ENCODE results near the gene TIPARP.

The TIPARP gene

DNA sequence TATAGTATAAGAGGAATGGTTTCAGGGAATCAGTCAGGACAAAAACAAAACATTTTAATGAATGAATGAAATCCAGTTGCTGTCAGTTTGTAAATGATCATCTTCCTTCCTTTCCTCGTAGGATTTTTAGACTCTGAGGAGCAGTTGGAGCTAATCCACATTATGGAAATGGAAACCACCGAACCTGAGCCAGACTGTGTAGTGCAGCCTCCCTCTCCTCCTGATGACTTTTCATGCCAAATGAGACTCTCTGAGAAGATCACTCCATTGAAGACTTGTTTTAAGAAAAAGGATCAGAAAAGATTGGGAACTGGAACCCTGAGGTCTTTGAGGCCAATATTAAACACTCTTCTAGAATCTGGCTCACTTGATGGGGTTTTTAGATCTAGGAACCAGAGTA, 3.1 kb downstream of the TIPARP start:
- Histone ChIP-seq H3K4me3 (ENCODE audit: low read length in 2 of 2) (no peak overlapping the region), H3K36me3 (ENCODE audit: control insufficient read depth in 2 of 2, insufficient read depth in 2 of 2, low read length in 2 of 2) (peaks cover 0 to 12% of the 10 kb centered on the region in 2 donors), H3K27me3 (ENCODE audit: control insufficient read depth in 1 of 2, insufficient read depth in 2 of 2, low read length in 2 of 2) (no peaks in the 10 kb centered on the region), H3K27ac (ENCODE audit: low read length) (no peak overlapping the region), H3K9ac (ENCODE audit: low read length in 2 of 2) (no peak overlapping the region), H3K9me3 (ENCODE audit: control insufficient read depth in 2 of 2, low read length in 2 of 2) (no peaks in the 10 kb centered on the region), H3K4me1 (ENCODE audit: control insufficient read depth, insufficient read depth, low read length) (peaks cover 13% of the 10 kb centered on the region)

- no peak overlapping the region for H3K9ac ChIP-seq (ENCODE audit: low read length in 2 of 2)
- no peak overlapping the region for H3K27ac ChIP-seq (ENCODE audit: low read length)
Measured at GRCh38 chr3:156678197-156678596, 3.8 kb downstream of the TIPARP start.

GRCh38 chr3:156680243-156680914, 6.0 kb downstream of the TIPARP start:
- H3K36me3 ChIP-seq (ENCODE audit: control insufficient read depth in 2 of 2, insufficient read depth in 2 of 2, low read length in 2 of 2): peaks cover 0 to 12% of the 10 kb centered on the region in 2 donors

More at GRCh38 chr3:156678197-156678596, 3.8 kb downstream of the TIPARP start:
- no peaks in the 10 kb centered on the region for H3K27me3 ChIP-seq (ENCODE audit: control insufficient read depth in 1 of 2, insufficient read depth in 2 of 2, low read length in 2 of 2)
- peaks cover 0 to 12% of the 10 kb centered on the region in 2 donors for H3K36me3 ChIP-seq (ENCODE audit: control insufficient read depth in 2 of 2, insufficient read depth in 2 of 2, low read length in 2 of 2)
- H3K9me3 ChIP-seq (ENCODE audit: control insufficient read depth in 2 of 2, low read length in 2 of 2): no peaks in the 10 kb centered on the region
- H3K4me3 ChIP-seq (ENCODE audit: low read length in 2 of 2): no peak overlapping the region
- peaks cover 13% of the 10 kb centered on the region for H3K4me1 ChIP-seq (ENCODE audit: control insufficient read depth, insufficient read depth, low read length)

GRCh38 chr3:156681002-156681401, 6.6 kb downstream of the TIPARP start:
- Histone ChIP-seq H3K27ac (ENCODE audit: low read length) (no peak overlapping the region), H3K36me3 (ENCODE audit: control insufficient read depth in 2 of 2, insufficient read depth in 2 of 2, low read length in 2 of 2) (peaks cover 0 to 12% of the 10 kb centered on the region in 2 donors), H3K4me1 (ENCODE audit: control insufficient read depth, insufficient read depth, low read length) (peaks cover 15% of the 10 kb centered on the region), H3K4me3 (ENCODE audit: low read length in 2 of 2) (no peak overlapping the region), H3K9me3 (ENCODE audit: control insufficient read depth in 2 of 2, low read length in 2 of 2) (no peaks in the 10 kb centered on the region), H3K27me3 (ENCODE audit: control insufficient read depth in 1 of 2, insufficient read depth in 2 of 2, low read length in 2 of 2) (no peaks in the 10 kb centered on the region), H3K9ac (ENCODE audit: low read length in 2 of 2) (no peak overlapping the region)

More at GRCh38 chr3:156680243-156680914, 6.0 kb downstream of the TIPARP start:
- H3K27ac ChIP-seq (ENCODE audit: low read length): no peak overlapping the region
- no peak overlapping the region for H3K9ac ChIP-seq (ENCODE audit: low read length in 2 of 2)
- no peaks in the 10 kb centered on the region for H3K27me3 ChIP-seq (ENCODE audit: control insufficient read depth in 1 of 2, insufficient read depth in 2 of 2, low read length in 2 of 2)
- H3K4me1 ChIP-seq (ENCODE audit: control insufficient read depth, insufficient read depth, low read length): peaks cover 11% of the 10 kb centered on the region
- no peaks in the 10 kb centered on the region for H3K9me3 ChIP-seq (ENCODE audit: control insufficient read depth in 2 of 2, low read length in 2 of 2)
- H3K4me3 ChIP-seq (ENCODE audit: low read length in 2 of 2): no peak overlapping the region

GRCh38 chr3:156682501-156682900, 8.1 kb downstream of the TIPARP start:
- Histone ChIP-seq H3K4me3 (ENCODE audit: low read length in 2 of 2) (no peak overlapping the region), H3K4me1 (ENCODE audit: control insufficient read depth, insufficient read depth, low read length) (peaks cover 13% of the 10 kb centered on the region), H3K27ac (ENCODE audit: low read length) (no peak overlapping the region)

GRCh38 chr3:156682963-156683362, 8.6 kb downstream of the TIPARP start:
- H3K27ac ChIP-seq (ENCODE audit: low read length): no peak overlapping the region
- H3K9ac ChIP-seq (ENCODE audit: low read length in 2 of 2): no peak overlapping the region
- H3K4me3 ChIP-seq (ENCODE audit: low read length in 2 of 2): no peak overlapping the region
- no peaks in the 10 kb centered on the region for H3K27me3 ChIP-seq (ENCODE audit: control insufficient read depth in 1 of 2, insufficient read depth in 2 of 2, low read length in 2 of 2)
- H3K4me1 ChIP-seq (ENCODE audit: control insufficient read depth, insufficient read depth, low read length): peaks cover 13% of the 10 kb centered on the region
- peaks cover 0 to 12% of the 10 kb centered on the region in 2 donors for H3K36me3 ChIP-seq (ENCODE audit: control insufficient read depth in 2 of 2, insufficient read depth in 2 of 2, low read length in 2 of 2)
- no peaks in the 10 kb centered on the region for H3K9me3 ChIP-seq (ENCODE audit: control insufficient read depth in 2 of 2, low read length in 2 of 2)

More at GRCh38 chr3:156682501-156682900, 8.1 kb downstream of the TIPARP start:
- Histone ChIP-seq H3K36me3 (ENCODE audit: control insufficient read depth in 2 of 2, insufficient read depth in 2 of 2, low read length in 2 of 2) (peaks cover 0 to 12% of the 10 kb centered on the region in 2 donors), H3K27me3 (ENCODE audit: control insufficient read depth in 1 of 2, insufficient read depth in 2 of 2, low read length in 2 of 2) (no peaks in the 10 kb centered on the region), H3K9ac (ENCODE audit: low read length in 2 of 2) (no peak overlapping the region), H3K9me3 (ENCODE audit: control insufficient read depth in 2 of 2, low read length in 2 of 2) (no peaks in the 10 kb centered on the region)

- Histone ChIP-seq H3K9me3 (ENCODE audit: control insufficient read depth in 2 of 2, low read length in 2 of 2) (no peaks in the 10 kb centered on the region), H3K27ac (ENCODE audit: low read length) (no peak overlapping the region), H3K4me1 (ENCODE audit: control insufficient read depth, insufficient read depth, low read length) (peaks cover 16% of the 10 kb centered on the region), H3K4me3 (ENCODE audit: low read length in 2 of 2) (no peak overlapping the region), H3K36me3 (ENCODE audit: control insufficient read depth in 2 of 2, insufficient read depth in 2 of 2, low read length in 2 of 2) (no peaks in the 10 kb centered on the region), H3K9ac (ENCODE audit: low read length in 2 of 2) (no peak overlapping the region), H3K27me3 (ENCODE audit: control insufficient read depth in 1 of 2, insufficient read depth in 2 of 2, low read length in 2 of 2) (no peaks in the 10 kb centered on the region)
Measured at GRCh38 chr3:156685198-156685597, 10.8 kb downstream of the TIPARP start.

- Histone ChIP-seq H3K27me3 (ENCODE audit: control insufficient read depth in 1 of 2, insufficient read depth in 2 of 2, low read length in 2 of 2) (no peaks in the 10 kb centered on the region), H3K9ac (ENCODE audit: low read length in 2 of 2) (no peak overlapping the region), H3K9me3 (ENCODE audit: control insufficient read depth in 2 of 2, low read length in 2 of 2) (no peaks in the 10 kb centered on the region), H3K36me3 (ENCODE audit: control insufficient read depth in 2 of 2, insufficient read depth in 2 of 2, low read length in 2 of 2) (no peaks in the 10 kb centered on the region), H3K27ac (ENCODE audit: low read length) (no peak overlapping the region), H3K4me1 (ENCODE audit: control insufficient read depth, insufficient read depth, low read length) (peaks cover 11% of the 10 kb centered on the region), H3K4me3 (ENCODE audit: low read length in 2 of 2) (no peak overlapping the region)
Measured at GRCh38 chr3:156685752-156686151, 11.4 kb downstream of the TIPARP start.

DNA sequence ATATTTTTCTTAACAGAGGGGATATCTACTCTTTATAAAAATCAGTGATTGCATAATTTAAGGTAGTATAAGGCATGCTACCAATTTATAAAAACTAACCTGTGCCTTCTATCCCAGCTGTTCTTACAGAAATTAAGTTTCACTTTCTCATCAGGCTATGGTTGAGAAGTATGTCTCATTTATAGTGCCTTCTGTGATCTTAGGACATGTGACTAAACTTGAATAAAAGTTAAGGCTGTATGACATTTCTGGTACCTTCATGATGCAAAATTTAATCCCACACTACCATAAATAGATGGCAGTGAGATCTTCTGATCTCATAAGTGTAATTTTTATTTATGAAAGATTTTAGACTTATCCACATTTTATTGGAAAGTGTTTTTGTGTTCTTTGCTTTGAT, 12.6 kb downstream of the TIPARP start:
- no peak overlapping the region for H3K27ac ChIP-seq (ENCODE audit: low read length)
- no peaks in the 10 kb centered on the region for H3K27me3 ChIP-seq (ENCODE audit: control insufficient read depth in 1 of 2, insufficient read depth in 2 of 2, low read length in 2 of 2)
- no peak overlapping the region for H3K4me3 ChIP-seq (ENCODE audit: low read length in 2 of 2)
- H3K4me1 ChIP-seq (ENCODE audit: control insufficient read depth, insufficient read depth, low read length): peaks cover 8% of the 10 kb centered on the region
- H3K36me3 ChIP-seq (ENCODE audit: control insufficient read depth in 2 of 2, insufficient read depth in 2 of 2, low read length in 2 of 2): no peaks in the 10 kb centered on the region
- H3K9me3 ChIP-seq (ENCODE audit: control insufficient read depth in 2 of 2, low read length in 2 of 2): no peaks in the 10 kb centered on the region
- no peak overlapping the region for H3K9ac ChIP-seq (ENCODE audit: low read length in 2 of 2)

DNA sequence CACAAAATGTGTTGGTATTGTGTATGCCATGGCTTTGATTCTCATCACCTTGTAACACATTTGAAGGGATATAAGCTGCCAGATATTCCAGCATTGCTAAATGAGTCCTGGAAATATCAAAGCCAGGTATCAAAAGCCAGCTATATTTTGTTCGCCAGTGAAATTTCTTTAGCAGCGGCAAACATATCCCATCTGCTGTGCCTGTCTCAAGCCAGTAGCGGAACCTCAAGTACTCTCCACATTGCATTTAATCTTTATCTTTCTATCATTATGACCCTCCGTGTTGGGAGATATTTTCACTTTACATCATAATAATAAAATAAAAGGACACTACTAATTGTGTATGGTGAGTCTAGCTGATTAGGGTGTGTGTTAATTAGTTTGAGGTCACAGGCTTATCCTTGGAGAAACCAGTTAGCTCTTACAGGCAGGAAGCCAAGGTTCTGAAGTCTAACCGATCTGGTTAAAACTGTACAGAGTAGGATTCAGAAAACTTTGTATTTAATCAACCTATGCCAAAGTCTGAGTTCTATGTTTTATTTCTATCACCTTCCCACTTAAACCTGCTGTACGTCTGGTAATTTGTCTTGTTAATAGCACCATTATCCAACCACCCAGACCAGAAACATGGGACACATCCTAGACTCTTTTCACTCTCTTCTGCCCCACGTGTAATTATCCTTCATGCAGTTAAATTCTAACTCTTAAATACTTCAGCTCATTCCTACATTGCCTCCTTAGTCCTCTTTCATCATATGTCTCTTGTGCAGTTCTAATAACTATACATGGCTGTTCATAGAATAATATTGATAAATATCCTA, 14.5 kb downstream of the TIPARP start:
- H3K9ac ChIP-seq (ENCODE audit: low read length in 2 of 2): no peak overlapping the region
- no peaks in the 10 kb centered on the region for H3K36me3 ChIP-seq (ENCODE audit: control insufficient read depth in 2 of 2, insufficient read depth in 2 of 2, low read length in 2 of 2)
- H3K27me3 ChIP-seq (ENCODE audit: control insufficient read depth in 1 of 2, insufficient read depth in 2 of 2, low read length in 2 of 2): no peaks in the 10 kb centered on the region
- H3K27ac ChIP-seq (ENCODE audit: low read length): peak overlapping the region; percentile 3
- H3K4me1 ChIP-seq (ENCODE audit: control insufficient read depth, insufficient read depth, low read length): peaks cover 8% of the 10 kb centered on the region
- H3K9me3 ChIP-seq (ENCODE audit: control insufficient read depth in 2 of 2, low read length in 2 of 2): no peaks in the 10 kb centered on the region
- no peak overlapping the region for H3K4me3 ChIP-seq (ENCODE audit: low read length in 2 of 2)

DNA sequence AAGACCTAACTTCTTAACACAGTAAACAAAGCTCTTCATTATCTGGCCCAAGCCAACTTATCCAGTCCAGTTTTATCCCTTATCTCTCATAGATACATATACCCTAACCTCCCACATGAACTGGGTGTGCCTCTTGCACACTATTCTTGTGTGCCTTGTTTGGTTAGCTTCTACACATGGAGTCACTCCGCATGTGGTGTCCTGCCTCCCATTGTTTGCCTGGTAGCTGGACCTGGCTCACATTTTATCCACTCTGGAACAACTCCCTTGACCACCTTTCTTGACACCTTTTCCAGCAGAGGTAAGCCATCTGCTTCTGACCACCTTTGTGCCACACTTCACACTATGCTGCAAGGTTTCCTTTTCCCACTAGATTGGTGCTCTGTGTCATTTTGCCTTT, 15.2 kb downstream of the TIPARP start:
- Histone ChIP-seq H3K9ac (ENCODE audit: low read length in 2 of 2) (no peak overlapping the region), H3K27ac (ENCODE audit: low read length) (no peak overlapping the region), H3K4me3 (ENCODE audit: low read length in 2 of 2) (no peak overlapping the region), H3K36me3 (ENCODE audit: control insufficient read depth in 2 of 2, insufficient read depth in 2 of 2, low read length in 2 of 2) (no peaks in the 10 kb centered on the region), H3K9me3 (ENCODE audit: control insufficient read depth in 2 of 2, low read length in 2 of 2) (no peaks in the 10 kb centered on the region), H3K27me3 (ENCODE audit: control insufficient read depth in 1 of 2, insufficient read depth in 2 of 2, low read length in 2 of 2) (no peaks in the 10 kb centered on the region), H3K4me1 (ENCODE audit: control insufficient read depth, insufficient read depth, low read length) (peaks cover 8% of the 10 kb centered on the region)

All from stomach smooth muscle (tissue), 2 donors.